ENCODE results near the gene TACSTD2.
"Not testable (repeated sequence)": the region's sequence is repeated elsewhere in the genome, so short reads cannot be mapped to it uniquely, and the experiment has no call there.

Gene TACSTD2

GRCh38 chr1:58561633-58562032 lies 15.4 kb downstream of the TACSTD2 start:
- DNase-seq, result no peak

- no peak for DNase-seq
Observed at GRCh38 chr1:58555393-58555792, 21.7 kb downstream of the TACSTD2 start.

DNA sequence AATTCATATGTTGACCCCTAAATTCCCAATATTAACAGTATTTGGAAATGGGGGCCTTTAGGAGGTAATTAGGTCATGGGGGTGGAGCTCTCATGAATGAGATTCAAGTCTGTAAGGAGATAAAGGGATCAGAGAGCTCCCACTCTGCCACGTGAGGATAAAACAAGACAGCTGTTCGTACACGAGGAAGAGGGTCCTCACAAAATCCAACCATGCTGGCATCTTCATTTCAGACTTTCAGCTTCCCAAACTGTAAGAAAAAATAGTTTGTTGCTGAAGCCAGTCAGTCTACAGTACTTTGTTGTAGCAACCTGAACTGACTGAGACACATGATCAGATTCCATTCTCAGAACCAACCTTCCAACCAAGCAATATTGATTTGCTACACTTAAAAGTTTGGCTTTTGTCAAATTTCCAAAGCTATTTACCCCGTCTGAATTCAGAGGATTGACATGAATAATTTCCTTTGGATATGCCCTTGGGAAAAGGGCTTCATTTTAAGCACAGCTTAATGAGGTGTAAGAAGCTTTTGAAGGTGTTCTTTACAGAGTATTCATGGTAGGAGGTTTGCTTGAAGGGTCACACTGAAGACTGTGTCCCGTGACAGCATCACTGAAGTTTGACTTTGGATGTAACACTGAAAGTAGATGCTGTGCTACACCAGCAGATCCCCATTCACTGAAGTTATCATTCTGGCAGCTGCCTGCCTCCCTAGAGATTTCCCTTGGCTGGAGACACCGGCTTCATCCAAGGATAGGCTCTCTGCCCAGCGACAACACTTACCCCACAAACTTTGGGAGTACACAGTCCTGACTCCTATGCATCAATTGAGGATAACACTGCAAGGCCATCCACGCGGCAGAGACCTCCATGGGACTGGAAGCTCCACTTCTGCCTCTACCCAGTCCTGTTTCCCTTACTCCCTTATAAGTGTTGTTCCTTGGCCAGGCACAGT lies 25.6 kb downstream of the TACSTD2 start:
- peak; percentile 40 for DNase-seq

GRCh38 chr1:58549291-58549690 lies 27.8 kb downstream of the TACSTD2 start:
- not testable (repeated sequence) for DNase-seq

- DNase-seq, result peak; percentile 80
Observed at GRCh38 chr1:58548371-58548770, 28.7 kb downstream of the TACSTD2 start.

DNA sequence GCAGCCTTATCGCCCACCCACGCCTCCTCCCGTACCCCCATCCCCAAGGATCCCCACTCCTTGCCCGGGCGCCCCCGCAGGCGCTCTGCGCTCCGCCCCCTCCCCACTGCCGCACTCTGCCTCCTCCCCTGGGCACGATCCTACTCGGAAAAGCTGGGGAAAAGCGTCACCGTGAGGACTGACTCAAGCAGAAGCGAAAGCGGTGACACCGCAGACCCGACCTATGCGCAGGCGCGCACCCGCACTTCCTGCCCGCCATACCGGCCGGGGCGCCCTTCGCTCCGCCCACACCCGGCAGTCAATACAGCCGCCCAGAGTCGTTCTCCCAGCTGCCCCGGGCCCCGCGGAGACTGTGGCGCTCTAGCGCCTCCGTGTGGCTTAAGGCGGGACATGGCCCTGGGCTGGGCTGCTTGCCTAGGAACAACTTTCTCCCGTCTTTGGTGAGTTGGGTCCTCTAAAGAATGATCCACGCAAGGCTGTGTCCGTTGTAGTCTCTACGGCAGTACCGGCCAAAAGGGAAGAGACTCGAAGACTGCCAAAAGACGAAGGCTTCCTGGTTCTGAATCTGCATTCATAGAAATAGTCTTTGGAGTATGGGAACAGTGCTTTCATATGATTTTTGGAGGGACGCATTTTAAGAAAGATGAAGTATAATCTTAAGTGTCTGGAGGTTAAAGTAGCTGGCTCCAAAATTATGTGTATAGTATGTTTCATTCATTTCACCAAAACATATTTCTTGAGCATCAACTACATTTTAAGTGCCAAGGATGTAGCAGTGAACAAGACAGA lies 30.3 kb downstream of the TACSTD2 start, which contains the start of gene OMA1:
Gene OMA1 (minus strand): TSS at position 207 of the 789 bp plus-strand sequence. CDS start 7,432 bp downstream, outside the sequence.
- DNase-seq, result peak; percentile 97

DNA sequence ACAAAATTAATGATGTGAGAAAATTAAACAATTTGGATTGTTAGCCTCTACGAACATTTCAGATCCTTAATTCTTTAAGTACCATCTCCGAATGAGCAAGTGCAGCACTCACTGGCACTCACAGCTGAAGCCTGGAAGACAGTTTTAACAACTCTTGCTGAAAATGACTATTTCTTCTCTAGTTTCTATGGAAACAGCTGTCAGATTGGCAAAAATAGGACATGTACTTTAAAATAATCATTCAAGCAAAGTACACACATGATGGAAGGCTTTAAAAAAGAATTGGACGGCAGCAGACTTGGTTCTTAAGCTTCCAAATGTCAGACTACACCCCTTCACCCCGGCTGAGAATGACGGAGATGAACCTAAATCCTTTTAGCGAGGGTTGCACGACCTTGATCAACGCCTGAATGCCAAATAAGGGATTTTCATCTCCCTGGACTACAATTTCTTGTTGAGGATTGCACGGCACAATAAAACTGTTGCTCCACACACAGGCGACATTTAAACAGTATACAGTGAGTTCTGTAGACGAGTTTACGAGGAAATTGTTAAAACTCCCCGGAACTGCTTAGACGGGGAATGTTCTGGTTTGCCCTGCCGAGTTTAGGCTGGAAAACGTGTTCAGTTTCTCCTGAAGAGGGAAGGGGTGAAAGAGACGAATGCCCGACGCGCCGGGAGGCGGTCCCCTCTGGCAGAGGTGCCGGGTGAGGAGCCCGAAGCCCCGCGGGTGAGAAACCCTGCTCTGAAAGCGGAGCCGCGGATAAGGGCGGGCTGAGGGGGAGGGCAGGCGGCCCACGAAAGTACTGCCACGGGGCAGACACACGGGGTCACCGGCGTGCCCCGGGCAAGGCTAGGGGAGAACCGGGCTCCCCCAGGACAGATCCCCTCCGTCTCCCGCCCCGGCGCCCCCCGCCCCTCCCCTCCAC lies 31.2 kb downstream of the TACSTD2 start:
- peak; percentile 80 for DNase-seq

DNA sequence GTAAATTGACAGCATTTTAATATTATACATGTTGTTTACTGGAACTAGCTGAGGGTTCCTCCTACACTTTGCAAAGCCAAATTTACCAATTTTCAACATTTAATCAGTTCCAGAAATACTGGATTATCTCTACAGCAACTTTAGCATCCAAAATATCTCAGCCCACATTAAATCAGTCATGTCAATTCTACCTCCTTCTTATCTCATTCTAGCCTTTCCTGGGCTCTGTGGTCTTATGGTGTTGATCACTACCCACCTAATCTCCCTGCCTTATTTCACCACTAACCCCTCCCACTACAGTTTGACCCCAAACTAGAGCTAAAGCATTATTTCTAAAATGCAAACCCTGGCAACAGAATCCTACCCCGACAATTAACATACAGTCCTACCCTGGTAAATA lies 33.8 kb downstream of the TACSTD2 start:
- no peak for DNase-seq

- no peak for DNase-seq
Observed at GRCh38 chr1:58539553-58539952, 37.5 kb downstream of the TACSTD2 start.

DNA sequence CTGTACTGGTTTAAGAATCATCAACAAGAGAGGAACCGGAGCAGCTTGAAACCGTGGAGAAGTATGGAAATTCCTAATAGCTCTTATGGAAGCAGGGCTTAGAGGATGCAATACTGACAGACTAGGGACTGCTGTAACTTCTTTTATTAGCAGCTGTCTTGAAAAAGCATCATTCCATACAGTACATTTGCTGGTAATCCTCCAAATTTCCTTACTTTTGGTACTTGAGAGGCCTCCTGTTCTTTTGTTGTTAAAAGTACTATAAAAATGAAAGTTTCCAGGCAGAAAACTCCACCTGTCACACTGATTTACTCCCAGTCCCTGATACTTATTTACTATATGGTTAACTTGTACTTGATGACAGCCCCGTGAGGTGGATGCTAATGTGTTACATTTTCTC lies 38.2 kb downstream of the TACSTD2 start:
- no peak for DNase-seq

DNA sequence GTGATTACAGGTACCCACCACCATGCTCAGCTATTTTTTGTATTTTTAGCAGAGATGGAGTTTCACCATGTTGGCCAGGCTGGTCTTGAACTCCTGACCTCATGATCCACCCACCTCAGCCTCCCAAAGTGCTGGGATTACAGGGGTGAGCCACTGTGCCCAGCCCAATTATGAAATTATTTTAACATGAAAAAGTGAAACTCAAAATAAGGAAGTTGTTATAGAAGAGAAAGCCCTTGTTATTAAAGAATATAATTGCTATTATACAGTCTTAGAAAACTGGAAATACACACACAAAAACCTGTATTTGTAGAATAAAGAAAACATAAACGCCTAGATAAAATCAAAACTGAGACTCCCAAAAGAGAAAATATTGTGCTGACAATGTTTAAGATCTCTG lies 45.2 kb downstream of the TACSTD2 start:
- DNase-seq, result not testable (repeated sequence)

DNA sequence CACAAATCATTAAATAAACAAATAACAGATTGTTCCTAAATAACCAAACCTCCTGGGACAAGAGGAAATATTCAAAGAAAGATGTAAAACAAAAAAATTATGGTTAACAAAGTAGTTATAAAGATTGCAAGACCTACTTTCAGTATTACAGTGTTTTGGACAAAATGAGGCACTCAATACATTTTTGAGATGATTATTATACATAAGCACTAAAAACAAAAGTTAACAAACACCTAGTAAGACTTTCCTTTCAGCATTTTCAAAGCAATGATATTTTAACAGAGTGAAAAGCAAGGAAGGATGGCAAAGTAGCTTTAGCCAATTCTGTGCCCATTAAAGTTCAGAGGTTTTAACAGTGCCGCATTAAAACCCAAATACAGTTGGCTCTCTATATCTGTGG lies 47.8 kb downstream of the TACSTD2 start:
- no peak for DNase-seq

- DNase-seq, result peak; percentile 28
Observed at GRCh38 chr1:58528518-58528917, 48.5 kb downstream of the TACSTD2 start.

Measured in NCI-H2171 treated with DMSO at 0.1 percent for 48 hours (cell line).